ENCODE data around the gene ARRB1.
"Not testable (repeated sequence)": the region's sequence is repeated elsewhere in the genome, so short reads cannot be mapped to it uniquely, and the experiment has no call there.

ARRB1 gene

DNA sequence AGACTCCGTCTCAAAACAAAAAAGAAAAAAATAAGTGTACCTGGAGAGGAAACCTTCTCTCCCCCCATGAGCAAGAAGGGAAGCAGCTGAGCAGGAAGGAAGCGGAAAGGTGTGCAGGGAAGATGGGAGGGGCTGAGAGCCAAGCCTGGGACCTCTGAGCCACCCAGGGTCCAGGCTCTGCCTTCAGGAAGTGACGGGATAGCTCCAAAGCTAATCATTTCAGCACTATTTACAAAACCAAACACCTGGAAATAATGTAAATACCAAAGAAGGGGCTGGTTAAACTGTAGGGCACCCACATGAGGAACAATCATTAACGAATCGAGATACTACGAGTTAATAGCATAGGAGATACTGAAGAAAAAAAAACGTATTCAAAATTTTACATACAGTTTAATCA lies 27.9 kb downstream of the ARRB1 start:
- no peak for DNase-seq (ENCODE audit: low spot score)

DNA sequence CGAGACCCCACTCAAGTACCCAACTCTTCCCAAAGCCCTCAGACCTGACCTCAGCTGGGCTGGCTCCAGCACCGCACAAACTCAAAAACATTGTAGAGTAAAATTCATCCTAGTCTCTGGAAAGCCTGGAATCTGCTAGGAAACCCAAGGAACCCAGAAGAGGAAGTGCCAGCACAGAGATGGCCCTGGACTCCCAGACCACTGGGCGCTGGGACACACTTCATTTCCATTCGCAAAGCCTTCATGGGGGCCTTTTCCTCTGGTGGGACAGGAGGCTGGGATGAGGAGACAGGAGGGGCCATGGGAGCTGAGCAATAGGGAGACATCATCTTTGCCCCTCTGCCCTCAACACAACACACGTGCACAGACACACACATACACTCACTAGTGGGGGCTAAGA lies 30.8 kb downstream of the ARRB1 start:
- no peak for DNase-seq (ENCODE audit: low spot score)

DNA sequence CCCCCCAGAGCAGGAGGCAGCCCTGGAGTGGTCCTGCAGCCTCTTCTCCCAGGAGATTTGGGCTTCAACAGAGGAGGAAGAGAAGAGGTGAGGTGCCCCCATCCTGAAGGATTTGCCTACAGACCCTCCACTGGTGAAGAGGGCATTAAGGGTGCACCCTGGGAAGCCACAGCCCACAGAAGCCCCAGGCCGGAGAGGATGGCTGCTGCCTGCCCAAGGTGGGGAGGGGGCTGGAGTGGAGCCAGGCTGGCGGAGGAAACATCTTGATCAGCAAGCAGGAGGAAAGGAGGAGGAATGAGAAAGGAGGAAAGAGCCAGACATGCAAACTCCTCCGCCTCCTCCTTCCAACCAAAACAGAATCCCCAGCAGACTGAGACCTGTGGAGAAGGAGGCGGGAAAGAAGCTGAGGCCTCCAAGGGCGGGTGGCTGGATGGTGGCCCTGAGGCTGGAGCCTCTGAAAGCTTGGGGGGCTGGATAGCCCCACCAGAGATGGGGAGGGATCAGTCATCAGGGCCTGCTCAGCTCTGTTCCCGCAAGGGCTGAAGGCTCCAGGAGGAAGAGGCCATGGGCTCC lies 31.3 kb downstream of the ARRB1 start:
- no peak for DNase-seq (ENCODE audit: low spot score)

GRCh38 chr11:75319035-75319877 lies 32.2 kb downstream of the ARRB1 start:
- no peak for DNase-seq (ENCODE audit: low spot score)

- no peak for DNase-seq (ENCODE audit: low spot score)
Measured at GRCh38 chr11:75317446-75318122, 33.9 kb downstream of the ARRB1 start.

DNA sequence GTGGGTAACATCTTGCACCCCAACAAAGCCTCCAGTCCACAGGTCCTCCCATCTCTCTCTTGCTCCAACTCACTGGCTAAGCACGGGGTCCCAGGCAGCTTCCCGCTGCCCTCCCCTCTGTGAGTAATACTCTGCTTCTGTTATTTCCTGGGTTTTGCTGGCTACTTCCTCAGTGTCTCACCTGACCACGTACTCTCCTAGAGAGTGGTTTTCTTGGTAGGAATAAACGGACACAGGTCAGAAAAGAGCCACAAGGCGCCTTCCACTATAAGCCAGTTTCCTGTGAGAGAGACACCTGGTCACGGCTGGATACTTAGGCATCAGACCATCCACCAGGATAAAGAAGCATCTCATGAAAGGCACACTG lies 36.0 kb downstream of the ARRB1 start:
- no peak for DNase-seq (ENCODE audit: low spot score)

DNA sequence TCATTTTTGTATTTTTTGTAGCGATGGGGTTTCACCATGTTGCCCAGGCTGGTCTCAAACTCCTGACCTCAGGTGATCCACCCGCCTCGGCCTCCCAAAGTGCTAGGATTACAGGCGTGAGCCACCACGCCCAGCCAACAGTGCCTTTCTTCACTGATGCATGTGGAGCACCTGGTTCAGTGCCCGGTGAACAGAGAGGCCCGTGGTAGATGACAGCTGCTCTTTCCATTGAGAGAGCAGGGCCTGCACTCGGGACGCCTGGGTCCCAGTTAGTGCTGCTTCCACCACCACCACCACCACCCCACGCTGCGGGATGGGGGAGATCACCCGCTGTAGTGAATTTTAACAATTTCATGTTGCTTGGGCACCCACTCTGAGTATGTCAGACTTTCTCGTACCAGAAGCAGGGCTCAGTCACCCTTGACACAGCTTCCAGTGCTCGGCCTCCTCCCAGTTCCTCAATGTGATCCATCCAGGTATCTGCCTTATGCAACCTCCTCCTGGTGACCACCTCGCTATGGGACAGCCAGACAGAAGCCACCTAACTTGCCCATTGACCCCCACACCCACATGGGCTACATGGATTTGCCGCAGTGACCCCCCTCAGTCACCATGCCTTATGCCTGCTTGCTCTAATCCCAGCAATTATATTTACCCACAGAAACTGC lies 36.6 kb downstream of the ARRB1 start:
- no peak for DNase-seq (ENCODE audit: low spot score)

GRCh38 chr11:75313513-75314272 lies 37.8 kb downstream of the ARRB1 start:
- no peak for DNase-seq (ENCODE audit: low spot score)

DNA sequence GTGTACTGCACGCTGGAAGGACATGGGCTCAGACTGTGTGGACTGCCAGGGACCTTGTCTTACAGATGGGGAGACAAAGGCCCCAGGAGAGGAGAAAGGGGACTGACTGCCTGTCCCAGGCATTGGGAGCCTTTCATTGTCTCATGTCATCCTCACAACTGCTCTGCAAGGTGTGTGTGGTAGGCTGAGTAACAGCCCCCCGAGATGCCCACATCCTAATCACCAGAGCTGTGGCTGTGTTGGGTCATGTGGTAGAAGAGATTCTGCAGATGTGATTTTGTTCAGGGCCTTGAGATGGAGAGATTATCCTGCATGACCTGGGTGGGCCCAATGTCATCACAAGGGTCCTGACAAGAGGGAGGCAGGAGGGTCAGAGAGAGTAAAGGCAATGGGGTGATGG lies 39.1 kb downstream of the ARRB1 start:
- no peak for DNase-seq (ENCODE audit: low spot score)

- no peak for DNase-seq (ENCODE audit: low spot score)
Measured at GRCh38 chr11:75311858-75312288, 39.6 kb downstream of the ARRB1 start.

DNA sequence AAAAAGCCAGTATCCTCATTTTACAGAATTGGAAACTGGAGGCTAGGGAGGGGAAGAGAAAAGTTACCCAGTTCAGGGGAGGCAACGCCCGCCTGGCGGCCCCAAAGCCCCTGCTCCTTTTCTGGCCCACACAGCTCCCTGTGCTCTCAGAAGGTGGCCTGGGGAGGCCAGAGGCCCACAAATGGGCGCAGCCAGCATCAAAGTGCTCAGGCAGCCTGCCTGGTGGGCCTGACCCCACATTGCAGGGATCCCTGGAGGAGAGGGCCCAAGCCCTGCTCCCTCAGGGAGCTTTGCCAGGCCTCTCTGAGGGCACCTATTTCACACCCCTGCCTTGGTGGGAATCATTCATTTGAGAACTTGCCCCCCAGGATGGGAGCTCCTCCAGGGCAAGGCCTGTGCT lies 42.5 kb downstream of the ARRB1 start:
- DNase-seq (ENCODE audit: low spot score): no peak

DNA sequence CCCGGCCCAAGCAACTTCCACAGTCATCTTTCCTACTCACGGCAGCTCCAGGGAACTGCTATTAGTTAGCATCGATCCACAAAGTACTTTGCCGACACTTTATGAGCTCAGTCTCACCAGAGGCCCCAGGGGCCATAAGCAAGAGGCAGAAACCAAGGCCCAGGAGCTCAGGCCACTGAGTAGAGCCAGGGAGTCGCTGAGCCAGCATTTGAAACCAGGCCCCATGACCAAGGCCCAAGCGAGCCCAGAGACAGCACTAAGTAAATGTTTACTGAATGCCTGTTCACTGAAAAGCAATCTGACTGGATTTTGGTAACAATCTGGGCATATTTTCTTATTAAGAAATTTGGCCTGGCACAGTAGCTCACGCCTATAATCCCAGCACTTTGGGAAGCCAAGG lies 43.3 kb downstream of the ARRB1 start:
- DNase-seq (ENCODE audit: low spot score): no peak

DNA sequence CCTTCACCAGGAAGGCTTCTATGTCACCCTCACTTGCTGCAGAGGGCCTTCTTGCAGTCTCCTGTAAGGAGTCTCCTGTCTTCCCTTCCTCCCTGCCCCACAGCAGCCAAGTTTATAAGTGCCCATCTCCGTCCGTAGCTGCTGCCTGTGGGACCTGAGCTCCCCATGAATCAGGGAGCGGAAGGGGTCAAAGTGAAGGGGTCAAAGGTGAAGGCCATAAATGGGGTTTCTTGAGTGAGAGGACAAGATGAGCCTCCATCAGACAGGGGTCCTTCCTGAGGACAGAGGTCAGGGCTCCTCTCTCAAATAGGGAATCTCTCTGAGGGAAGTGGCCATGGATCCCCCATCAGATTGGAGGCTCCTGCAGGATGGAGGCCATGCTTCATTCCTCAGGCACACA lies 44.4 kb downstream of the ARRB1 start:
- DNase-seq (ENCODE audit: low spot score): no peak

DNA sequence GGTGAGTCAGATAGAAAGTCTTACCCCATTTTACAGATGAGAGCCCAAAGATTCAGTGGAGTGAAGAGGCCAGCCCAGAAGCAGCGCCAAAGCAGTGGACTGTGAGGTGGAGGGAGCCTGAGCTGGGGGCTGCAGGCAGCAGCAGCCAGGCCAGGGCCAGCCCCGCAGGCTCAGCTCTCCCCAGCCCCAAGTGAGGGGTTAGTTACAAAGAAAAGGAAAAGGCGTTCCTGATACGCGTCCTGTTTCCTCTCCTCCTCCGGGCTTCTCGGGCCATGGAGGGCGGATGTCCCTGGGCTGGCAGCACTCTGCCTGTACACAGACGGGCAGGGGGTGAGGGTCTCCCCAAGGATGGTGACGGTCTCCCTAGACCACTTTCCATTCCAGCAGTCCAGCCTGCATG lies 44.9 kb downstream of the ARRB1 start:
- no peak for DNase-seq (ENCODE audit: low spot score)

DNA sequence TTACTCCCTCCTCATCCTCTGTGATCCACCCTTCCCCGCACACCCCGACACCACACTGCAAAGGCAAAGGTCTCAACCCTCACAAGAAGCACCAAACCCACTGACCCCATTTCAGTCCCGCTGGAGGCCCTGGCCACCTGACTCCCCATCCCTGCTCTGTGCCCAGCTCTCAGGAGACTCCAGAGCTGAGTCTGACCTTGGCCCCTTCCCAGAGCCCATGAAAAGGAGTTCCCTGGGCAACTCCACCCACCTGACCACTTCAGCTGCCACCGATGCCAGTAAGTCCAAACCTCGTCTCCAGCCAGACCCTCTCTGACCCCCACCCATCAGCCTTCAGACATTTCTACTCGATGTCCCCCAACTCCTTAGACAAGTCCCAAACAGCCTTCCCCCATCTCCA lies 45.5 kb downstream of the ARRB1 start:
- no peak for DNase-seq (ENCODE audit: low spot score)

DNA sequence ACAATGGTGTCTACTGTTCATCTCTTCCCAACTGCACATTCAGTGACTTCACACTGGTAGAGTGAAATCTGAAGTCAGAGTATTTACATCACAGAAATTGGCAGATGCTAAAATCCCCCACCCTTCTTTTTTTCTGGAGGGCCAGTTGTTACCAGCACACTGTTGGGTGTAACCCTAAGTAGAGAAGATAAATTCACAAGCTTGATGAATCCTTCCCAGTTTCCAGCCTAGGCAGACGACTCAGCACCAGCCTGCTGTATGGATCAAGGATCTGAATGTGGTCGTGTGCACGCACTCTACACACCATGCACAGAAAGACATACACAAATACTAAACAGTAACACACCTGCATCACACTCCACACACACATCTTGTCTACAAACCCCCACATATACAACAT lies 46.0 kb downstream of the ARRB1 start:
- DNase-seq (ENCODE audit: low spot score): no peak

GRCh38 chr11:75304941-75305340 lies 46.5 kb downstream of the ARRB1 start:
- DNase-seq (ENCODE audit: low spot score): not testable (repeated sequence)

GRCh38 chr11:75303544-75304224 lies 47.8 kb downstream of the ARRB1 start:
- no peak for DNase-seq (ENCODE audit: low spot score)

GRCh38 chr11:75302371-75302770 lies 49.1 kb downstream of the ARRB1 start:
- no peak for DNase-seq (ENCODE audit: low spot score)

GRCh38 chr11:75301601-75302345 lies 49.7 kb downstream of the ARRB1 start:
- no peak for DNase-seq (ENCODE audit: low spot score)

GRCh38 chr11:75301131-75301530 lies 50.3 kb downstream of the ARRB1 start:
- DNase-seq (ENCODE audit: low spot score): no peak

Data from hematopoietic multipotent progenitor cell treated with erythropoietin and hydrocortisone succinate and interleukin-3 and kit ligand, for 17 days (in vitro differentiated cells).